ENCODE measurements around the gene NOS1AP.
A peak's percentile ranks its signal among the peaks of the same experiment; 100 is the strongest.

The NOS1AP gene

DNA sequence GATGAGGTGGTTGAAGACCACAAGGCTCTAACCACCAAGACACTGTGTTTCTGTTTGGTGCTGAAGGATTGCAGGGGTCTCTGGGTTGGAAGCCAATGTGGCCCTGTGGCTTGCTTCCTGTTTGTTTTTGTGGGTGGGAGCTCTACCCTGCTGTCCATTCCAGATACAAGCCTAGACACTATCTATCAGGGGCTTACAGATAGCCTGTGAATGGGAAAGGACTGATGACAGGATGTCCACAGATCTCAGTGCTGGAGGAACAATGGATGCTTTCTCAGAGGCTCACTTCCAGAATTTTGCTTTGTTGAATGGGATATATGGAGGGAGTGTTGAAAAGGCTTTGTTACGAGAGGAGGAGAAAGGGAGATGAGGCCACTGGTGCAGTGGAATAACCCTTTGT, 69.7 kb downstream of the NOS1AP start:
- no peak for DNase-seq

DNA sequence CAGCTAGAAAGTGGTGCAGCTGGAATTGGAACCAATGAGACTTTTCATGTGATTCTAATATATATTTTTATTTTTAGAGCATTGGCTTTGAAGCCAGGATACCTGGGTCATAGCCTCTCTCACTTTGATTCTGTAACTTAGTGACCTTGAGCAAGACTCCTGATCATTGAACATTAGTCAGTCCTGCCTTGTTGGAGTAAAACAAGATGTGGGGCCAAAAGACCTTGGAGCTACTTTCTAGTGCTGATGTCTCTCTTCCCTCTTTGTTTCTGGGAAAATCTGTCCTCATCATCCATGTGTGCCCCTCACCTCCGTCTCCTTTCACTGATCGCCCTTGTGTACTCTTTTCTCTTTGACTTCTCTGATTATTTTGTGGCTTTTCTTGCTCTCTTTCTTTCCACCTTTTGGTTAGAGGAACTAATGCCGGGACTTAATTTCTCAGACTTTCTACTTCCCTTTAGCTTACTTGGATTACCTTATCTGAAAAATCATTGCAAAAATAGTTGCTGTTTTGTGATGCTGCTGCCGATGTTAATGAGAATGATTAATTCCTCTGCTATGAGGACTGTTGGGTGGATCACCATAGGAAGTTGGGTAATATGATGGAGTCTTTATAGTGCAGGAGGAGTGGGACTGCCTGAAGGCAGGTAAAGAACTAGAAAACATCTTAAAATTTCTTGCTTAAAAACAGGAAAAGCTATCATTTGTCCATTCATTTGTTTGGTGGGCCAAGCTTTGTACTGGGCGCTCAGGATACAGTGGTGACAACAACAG, 72.0 kb downstream of the NOS1AP start:
- DNase-seq: no peak

DNA sequence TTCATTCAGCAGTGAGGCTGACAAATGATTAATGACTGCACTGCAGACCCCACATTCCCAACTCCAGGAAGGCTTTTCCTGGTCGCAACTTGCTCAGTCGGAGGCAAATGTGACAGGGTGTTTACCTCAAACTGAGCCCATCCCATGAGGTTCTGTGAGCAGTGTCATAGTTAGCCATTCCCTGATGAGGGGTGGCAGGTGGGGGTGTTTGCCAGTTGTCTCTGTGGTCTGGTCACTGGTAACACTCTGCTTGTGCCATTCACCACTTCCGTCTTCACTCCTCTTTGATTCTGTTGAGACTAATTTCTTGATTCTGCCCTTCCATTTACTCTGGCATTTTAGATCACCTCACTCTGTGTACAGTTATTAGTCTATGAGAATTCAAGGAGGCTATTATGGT, 73.5 kb downstream of the NOS1AP start:
- no peak for DNase-seq

DNA sequence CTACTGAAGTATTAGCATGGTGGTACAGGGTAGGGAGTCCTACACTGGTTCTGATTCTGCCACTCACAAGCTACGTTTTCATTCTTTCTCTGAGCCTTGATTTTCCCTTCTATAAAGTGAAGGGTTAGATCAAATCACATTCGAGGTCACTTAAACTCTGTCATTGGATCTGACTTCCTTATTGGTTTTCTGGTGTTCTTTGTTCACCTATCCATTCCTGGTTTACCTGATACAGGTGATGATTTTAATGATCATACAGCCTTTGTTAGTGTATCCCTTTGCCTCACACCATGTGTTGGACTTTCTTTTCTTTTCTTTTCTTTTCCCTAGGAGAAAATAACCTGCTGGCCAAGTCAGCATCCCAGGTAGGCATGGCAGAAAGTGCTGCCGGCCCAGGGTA, 74.8 kb downstream of the NOS1AP start:
- DNase-seq: no peak

DNA sequence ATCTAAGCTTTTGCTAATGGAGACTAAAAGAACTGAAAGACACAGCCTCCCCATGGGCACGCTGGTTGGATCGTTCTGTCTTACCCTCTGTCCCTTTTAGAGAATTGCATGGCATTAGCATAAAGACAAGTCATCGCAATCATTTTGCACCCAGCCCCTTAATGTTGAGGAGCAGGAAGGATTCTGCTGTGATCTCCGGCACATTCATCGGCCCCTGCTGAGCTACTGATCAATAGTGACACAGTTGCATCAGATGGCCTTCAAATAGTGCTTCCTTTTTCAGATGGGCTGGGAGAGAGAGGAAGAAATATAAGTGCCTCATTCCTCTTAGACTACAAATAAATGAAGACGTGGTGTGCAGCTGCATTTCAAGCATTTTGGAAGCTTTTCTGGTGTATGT, 75.4 kb downstream of the NOS1AP start:
- DNase-seq: no peak

DNA sequence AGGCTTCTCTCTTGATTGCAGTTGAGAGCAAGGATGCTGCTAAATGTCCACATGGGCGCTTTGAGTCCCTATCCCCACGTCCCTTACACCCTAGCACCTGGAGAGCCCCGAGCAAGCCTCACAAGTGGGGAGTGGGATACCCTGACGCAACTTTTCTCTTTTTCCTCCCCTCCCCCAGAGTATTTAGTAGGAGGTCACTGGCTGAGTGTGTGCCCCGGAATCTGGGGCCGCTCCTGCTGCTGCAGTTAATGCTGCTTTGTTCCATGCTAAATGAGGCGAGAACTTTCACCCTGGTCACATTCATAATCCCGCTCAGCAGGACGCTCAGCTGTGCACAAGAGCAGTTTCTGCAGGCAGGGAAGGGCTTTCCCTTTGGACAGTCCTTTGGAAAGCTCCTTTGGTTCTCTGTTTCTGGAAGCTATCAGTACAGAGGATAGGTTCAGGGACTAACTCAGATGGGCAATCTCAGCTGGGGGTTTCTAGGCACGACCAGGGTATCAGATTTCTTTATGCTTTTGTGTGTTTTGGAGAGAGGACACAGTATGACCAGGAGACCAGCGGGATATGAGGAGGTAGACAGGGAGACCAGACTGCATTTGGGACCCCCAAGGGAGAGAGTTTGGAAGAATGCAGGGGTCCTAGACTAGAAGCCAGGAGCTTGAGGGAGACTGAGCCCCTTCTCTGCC, 75.9 kb downstream of the NOS1AP start:
- DNase-seq: peak; percentile 52

DNA sequence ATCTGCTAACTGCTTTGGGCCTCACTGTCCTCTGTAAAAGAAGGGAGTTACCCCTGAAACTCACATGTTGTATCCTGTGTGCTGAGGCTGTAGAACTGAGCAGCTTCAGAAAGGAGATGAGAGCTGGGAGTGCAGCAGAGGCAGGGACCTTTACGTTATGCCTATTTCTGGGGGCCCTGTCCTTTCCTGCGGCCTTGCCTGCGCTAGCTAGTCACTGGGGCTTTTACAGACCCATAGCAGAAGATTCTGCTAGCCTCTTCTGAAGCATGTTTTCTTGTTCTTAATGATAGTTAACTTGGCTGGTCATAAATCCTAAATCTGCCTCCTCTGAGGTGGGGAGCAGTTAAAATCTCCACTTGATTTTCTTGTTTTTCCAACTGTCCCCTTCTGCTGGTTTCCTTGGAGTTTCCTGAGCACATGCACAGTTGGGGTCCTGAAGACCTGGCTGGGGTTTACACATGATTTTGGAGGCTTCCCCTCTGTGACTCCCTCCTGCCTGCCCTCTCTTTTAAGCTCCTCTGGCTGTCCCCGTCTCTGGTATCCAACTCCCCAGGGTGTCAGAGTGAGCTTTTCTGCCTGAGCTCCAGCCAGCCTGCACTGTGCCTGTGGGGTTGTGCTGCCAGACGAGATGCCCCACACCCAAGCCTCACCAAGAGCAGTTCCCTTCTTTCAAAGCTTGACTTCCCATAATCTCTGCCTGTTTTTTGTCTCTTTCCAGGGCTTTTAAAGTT, 76.6 kb downstream of the NOS1AP start:
- DNase-seq: no peak

DNA sequence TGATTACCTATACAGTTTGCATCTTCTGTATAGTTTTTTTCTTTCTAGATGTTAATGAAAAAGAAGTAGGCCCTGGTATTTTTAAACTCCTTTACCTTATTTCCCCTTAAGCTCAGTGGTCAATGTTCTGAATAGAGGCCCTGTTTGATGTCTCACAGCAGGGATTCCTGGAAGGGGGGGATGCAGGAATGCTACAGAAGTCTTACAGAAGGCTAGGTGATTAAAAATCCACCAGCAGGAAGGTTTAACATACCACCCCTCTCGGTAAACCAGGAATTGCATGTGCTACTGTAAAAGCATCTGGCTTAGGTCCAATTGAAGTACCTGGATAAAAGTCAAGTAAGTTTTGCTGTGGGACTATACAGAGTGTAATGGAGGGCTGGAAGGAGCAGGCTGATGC, 78.3 kb downstream of the NOS1AP start:
- DNase-seq: no peak

DNA sequence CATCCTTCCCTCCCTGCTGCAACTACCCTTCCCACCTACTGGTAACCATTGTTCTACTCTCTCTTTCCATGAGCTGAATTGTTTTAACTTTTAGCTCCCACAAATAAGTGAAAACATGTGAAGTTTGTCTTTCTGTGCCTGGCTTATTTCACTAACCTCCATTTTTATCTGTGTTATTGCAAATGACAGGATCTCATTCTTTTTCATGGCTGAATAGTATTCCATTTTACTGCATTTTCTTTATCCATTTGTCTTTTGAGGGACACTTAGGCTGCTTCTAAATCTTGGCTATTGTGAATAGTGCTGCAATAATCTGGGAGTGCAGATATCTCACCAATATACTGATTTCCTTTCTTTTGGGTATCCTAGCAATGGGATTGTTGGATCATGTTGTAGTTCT, 80.6 kb downstream of the NOS1AP start:
- no peak for DNase-seq

DNA sequence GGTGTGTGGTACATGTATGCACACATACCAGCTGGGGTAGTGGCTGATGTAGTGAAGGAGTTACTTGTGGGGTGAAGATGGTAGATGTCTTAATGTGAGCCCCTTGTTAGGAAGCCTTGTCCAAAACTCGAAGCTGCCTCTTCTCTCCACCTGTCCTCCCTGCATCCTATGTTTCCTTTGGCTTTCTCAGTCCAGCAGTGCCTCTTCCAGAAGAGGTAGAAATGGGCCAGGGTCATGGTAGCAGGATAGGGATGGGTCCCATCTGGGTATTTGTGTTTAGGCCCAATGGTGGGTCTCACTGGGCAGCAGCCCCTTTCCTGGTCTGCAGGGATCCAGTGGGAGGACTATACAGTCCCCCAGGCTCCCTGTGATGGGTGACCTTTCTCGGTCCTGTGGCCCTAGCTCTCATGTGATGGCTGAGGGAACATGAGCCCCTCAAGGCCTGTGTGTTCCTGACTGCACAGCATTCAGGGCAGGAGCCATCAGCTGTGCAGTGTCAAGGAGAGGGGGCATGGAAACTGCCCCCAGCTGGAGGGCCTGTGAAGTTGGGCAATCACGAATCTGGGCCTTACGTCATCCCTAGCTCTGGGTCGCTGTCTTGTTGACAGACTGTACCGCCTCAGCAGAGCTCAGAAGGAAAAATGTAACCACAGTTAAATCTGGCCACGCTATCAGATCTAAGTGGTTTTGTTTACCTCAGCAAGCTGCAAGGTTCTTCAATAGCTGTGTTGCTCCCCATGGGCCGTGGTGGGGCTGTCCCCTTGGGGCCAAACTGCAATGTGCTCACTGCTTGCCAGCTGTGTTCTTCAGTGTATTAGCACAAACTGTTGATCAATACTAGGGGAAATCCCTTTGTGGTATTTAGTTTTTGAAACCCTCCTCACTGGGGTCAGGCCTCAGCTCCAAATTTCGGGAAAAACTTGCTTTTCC, 82.7 kb downstream of the NOS1AP start:
- DNase-seq: no peak

DNA sequence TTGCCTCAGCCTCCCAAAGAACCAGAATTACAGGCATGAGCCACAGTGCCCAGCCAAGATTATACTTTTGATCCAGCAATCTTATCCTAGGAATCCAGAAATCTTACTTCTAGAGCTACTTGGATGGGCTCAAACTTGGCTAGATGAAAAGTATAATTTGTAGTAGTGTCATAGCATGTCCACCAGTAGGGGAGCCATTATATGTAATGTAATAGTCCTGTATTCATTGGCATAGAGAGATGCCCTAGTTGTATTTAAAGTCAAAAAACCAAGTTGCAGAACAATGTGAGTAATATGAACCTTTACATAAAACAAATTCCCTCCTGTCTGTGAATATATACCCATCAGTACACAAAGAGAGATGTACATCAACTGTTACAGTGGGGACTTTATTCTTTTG, 83.9 kb downstream of the NOS1AP start:
- no peak for DNase-seq

DNA sequence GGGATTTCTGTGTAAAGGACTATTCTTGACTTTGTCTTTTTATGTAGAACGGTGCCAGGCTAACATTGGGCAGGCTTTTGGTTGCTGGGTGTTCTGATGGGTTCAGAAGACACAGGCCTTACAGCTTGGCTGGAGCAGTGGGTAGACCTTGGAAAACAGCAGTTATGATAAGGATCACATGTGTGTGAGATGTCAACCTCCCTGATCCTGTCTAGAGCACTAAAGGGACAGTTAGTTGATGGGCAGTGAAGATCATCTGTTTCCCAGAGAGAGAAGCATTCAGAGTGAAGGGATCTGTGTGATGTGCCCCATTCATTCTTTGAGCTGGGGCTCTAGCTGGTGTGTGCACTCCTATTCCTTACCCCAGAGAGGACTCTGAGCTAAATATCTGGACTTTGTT, 88.0 kb downstream of the NOS1AP start:
- no peak for DNase-seq

DNA sequence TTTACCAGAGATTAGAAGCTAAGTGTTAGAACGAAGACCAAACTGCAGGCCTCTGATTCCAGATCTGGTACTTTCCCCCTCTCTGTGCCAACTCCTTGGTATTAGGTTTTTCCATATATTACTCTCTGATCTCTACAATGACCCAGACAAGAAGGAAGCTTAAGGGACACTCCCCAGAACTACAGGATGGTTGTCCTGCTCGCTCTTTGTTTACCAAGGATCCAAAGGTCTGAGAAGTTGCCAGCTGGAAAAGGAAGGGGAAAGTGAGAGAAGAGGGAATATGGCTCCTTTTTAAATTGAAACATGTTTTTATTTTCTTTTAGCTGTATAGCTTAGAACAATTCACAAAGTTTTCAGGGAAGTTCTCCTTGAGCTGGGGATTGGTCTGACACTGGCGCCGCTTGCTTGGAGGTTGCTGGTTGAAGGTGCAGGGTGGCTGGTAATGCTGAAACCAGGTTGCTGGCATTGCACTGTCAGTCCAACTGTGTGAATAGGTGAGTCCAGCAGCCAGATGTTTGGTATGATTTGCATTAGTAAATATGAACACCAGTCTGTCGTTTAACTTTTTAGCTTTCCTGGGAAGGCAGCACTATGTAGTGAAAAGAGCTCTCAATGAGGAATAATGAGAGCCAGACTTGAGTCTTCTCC, 89.3 kb downstream of the NOS1AP start:
- DNase-seq: no peak

DNA sequence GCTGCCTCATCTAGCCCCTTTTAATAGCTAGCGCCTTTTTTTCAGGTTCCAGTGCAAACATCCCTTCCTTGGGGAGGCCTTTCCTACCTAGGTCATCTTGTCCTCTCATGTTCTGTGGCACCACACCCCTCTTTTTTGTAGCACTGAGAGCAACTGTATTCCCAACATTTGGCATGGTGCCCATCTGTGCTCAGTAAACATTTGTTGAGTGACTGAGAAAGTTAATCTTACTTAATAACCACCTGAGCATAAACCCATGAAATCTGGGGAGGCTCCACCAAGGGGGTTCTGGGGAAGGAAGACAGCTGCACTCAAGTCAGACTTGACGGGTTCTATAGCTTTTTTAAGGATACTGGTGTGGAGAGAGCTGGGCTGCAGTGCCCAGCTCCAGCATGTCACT, 90.0 kb downstream of the NOS1AP start:
- no peak for DNase-seq

DNA sequence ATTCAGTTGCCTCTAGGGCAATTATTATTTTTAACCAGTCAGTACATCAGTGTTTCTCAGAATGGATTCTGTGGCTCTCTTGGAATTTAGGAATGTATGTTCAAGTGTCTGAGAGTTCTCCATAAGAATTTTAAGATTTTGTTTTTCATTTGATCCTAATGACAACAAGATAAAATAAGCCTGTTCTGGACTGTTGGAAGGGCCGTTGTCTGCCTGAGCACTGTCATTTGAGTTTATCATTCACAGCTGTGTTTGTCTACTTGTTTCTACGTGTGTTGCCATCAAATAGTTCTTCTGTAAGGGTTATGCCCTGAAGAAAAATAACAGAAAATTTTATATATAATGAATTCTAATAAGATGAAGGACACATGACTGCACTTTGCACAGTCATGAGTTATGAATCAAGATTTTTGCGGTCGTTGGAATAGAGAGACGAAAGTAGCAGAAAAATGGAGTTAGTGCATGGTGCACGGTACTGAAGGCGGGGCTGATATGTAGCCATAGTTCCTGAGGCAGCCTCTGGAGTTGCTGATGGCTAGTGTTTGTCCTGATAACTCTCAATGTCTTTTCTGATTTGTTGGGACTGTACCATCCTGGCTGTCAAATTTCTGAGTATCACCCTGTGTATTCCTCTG, 92.5 kb downstream of the NOS1AP start:
- DNase-seq: no peak

DNA sequence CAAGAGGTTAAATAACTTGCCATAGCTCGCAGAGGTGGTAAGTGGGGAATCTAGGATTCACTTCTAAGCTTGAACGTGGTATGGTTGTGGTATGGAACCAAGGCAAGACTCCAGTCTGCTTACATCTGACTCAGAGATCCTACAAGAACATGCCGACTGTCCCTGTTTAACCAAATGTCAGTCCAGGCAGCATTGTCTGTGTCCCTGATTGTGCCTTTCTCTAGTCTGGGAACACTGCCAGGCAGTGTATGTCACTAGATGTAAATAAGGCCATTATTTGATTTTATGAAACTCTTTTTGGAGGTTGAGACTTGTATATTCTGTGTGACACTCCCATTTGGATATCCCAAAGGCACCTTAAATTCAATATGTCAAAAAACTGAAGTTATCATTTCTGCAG, 96.0 kb downstream of the NOS1AP start:
- DNase-seq: no peak

DNA sequence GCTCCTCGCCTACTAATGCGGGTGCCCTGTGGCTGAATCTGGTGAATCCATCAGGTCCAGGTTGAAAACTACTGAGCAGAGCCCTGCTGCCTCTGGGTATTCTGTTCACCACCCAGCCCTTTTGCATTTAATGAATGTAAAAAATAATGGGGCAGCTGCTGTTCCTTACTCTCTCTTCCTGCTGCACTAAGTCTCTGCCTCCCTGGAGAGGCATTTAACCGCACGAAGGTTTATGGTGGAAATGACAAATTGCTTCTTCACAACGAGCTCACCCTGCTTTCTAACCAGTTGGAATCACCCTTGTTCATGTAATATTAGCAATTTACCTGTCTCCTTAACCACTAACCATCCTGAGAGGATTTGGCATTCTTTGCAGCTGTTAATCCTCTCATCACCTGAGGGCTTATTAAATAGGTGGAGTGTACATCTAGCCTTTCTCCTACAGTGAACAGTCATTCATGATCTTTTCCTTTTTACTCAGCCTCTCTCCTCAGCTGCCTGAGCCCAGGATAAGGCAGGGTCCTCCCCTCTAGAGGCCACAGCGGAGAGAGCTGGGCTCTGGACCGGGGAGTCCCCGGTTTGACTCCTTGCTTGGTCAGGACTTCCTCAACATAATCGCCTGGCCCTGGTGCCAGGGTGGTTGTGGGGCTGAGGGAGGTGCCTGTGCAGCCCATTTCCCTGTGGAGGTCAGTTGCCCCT, 97.6 kb downstream of the NOS1AP start:
- peak; percentile 69 for DNase-seq

DNA sequence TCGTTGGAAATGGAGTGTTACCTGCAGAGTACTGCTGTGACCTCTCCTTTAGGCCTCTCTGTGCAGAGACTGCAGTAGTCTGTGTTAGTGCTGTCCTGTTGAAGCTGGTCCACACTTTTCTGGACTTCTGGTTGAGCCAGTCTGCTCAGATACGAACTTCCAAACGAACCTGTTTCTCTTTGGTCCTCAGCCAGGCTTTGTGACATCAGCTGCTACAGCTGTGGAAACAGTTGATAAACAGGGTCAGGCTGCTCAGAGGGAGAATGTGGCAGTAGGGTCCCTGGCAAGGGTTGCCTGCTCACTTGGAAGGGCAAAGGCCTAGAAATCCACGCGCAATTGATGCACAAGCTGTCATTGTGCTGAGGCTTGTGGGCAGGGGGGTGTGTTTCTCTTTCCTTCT, 98.8 kb downstream of the NOS1AP start:
- DNase-seq: no peak

DNA sequence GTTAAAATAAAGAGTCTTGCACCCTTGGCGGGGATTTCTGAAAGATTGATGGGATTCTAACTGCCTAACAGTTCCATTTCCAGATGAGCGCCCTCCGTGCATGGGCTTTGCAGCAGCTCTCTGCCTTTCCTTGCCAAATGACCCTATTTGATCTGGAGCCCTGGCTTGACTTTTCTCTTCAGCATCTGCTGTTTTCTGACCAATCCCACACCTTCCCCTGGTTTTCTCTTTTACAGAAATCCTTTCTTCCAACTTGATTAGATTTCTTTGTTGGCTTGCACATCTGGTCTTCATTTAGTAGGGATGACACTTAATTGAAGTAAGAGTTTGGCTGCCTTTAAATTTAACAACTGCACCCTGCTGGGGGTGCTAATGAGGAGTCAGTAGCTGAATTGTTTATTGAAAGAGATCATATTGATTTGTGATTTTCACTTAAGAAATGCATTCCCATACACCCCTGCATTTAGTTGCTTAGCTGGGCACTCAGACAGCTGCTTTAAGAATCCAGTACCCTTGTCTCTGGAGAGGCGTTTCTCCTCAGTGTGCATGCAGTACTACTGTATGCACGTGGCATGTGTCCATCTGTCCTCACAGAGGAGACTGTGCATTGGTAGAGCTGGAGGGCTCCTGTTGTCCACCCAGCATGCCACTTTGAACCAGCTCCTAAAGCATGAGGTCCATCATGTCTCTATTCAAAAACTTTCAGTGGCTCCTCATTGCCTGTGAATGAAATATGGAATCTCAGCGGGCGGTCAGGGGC, 99.7 kb downstream of the NOS1AP start:
- DNase-seq: no peak

DNA sequence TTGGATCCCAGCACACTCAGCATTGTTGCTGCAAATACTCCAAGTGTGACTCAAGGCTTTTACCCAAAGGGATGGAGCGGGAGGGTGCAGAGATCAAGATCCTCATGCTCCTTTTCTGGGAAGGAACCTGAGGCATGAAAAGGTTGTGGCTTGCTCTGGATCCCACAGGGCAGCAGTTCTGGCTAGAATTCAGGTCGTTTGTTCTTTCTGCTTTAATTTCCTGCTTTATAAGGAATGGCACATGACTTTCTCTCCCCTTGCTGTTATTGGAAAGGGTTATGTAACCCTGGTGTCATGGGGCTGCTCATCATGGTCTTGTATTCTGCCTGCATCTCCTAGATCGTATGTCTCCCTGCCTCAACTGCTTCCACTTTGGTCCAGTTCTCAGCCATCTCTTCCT, 101.6 kb downstream of the NOS1AP start:
- no peak for DNase-seq

All from NCI-H1417 treated with DMSO at 0.1 percent for 48 hours (cell line).